Embryonic facial prominence (tissue), 1 donor: Measurements from ENCODE around the gene TARDBP.
"Not testable (repeated sequence)": the region's sequence is repeated elsewhere in the genome, so short reads cannot be mapped to it uniquely, and the experiment has no call there.

Experiments used
- DNase-seq: peaks from one replicate; pipeline ENCODE4 v3.0.0-alpha.2; 2016; ENCODE audit errors: extremely low spot score

The TARDBP gene

DNA sequence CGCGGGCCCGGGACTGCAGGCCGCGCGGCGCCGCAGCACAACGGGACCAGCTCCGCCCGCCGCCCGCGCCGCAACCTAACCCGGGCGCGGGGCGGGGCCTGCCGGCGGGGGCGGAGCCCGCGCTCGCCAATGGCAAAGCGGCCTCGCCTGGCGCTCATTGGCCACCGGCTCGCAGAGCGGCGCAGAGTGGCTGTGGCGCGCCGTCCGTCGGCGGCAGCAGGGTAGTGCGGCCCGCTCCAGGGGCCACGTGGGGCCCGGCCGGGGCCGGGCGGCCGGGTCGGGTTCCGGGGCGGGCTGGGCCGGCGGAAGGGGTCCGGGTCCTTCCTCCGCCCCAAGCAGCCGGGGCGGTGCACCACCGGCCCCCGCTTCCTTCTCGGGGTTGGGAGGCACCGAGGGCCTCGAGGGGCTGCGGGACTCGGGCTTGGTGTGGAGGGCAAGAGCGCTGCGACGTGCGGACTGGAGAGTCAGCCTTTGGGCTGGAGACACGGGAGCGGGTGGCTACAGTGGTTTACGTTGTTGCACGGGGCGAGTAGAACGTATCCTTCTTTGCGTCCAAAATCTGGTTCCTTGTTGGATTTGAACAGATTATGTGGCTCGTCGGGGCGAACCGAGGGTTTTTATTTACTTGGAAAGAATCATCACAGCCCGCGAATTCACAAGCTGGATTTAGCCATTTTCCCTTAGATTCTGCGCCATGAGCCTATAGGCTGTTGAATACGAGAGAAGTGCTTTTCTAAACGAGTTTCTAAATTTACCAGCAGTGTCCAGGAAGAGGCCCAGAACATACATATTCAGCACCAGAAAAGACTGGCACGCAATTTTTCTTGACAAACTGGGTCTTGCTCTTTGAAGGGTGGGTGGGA, 47.7 kb downstream of the TARDBP start, which contains the start of gene SRM:
TSS of gene SRM (minus strand) at position 51 of the 863 bp plus-strand sequence. CDS start 75 bp downstream, outside the sequence.
- peak; percentile 78 for DNase-seq

DNA sequence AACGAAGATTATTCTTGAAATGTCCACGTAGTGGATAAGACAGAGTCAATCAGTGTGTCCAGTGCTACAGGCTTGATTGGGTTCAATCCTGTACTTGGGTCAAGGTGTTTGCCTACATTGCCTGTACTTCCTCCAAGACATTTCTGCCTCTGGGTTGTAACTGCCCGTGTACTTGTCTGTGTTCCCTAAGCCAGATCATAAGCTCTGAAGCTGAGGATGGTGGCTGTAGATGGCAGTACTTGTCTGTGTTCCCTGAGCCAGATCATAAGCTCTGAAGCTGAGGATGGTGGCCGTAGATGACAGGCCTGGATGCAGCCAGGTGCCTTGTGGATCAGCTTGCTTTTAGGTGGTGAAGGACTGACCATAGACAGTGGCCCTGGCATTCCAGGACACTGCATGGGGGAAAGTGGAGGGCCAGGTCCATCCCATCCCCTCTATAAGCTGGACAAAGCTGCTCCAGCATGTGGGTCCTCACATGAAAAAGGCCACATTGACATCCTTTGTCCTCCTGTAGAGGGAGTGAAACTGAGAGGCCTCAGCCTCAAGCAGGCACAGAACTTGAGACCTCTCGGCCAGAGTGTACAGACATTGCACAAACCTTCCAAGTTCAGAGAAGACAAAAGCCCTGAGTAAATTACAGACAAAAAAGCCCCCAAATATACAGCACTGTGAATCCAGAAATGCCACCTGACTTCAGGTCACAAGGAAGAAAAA, 49.4 kb downstream of the TARDBP start:
- no peak for DNase-seq

DNA sequence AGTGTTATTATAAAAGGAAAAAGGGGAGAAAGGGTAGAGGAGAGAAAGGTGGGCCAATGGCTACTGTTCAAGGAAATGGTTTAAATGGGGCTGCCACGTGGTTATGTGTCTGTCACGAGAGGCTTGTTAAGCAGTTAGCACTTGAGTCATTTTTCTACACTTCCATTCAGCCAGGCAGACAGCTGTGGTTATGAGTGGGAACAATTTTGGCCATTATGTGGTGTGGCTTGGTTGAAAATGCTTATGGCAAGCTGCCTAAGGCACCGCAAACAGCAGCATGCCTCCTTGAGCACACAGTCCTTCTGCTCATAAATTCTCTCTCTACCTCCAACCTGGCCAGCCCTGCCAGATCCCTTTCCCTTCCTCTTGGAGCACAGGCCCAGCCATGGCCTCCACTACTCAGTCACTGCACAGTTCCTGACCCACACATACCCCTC, 50.5 kb downstream of the TARDBP start:
- DNase-seq, result no peak

DNA sequence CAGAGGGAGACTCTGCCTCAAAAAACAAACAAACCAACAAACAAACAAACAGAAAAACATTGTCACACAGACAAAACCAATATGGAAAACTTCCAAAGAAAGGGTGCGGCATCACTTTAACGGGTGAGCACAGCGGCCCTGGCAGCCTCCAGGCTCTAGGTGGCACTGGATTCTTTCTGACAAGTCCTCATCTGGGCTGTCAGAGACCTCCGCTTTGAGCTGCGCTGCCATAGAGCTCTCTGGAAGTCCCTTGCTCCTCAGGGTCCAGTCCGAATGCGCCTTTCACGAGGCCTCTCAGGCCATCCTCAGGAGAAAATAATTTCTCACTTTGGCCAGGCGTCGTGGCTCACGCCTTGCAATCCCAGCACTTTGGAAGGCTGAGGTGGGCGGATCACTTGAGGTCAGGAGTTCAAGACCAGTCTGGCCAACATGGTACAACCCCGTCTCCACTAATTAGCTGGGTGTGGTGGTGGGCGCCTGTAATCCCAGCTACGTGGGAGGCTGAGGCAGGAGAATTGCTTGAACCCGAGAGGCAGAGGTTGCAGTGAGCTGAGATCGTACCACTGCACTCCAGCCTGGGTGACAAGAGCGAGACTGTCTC, 51.6 kb downstream of the TARDBP start:
- not testable (repeated sequence) for DNase-seq

DNA sequence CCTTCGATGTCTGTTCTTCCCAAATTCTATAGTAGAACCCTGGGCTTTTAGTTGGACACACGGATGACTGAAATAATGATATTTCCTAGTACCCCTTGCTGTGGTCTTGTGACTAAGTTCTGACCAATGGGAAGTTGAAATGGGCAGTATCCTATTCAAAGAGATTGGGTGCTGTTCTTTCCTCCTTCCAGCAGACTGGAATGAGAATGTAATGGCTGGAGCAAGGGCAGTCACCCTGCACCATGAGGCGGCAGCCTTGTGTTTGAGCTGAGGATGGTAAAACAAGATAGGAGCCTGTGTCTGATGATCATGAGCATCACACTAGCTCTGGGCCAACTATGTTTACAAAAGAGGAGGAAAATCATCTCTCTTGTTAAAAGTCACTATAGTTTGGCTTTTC, 52.5 kb downstream of the TARDBP start:
- DNase-seq, result no peak

DNA sequence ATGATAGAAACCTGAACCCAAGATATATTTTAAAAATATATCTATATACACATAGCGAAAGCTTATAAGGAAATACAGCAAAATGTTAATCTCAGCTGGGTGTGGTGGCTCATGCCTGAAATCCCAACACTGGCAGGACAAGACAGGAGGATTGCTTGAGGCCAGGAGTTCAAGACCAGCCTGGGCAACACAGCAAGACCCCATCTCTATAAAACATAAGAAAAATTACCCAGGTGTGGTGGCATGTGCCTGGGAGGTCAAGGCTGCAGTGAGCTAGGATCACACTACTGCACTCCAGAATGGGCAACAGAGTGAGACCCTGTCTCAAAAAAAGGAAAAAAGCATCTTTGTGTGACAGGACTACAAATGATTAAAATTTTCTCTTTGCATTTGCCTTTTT, 53.3 kb downstream of the TARDBP start:
- DNase-seq, result no peak

DNA sequence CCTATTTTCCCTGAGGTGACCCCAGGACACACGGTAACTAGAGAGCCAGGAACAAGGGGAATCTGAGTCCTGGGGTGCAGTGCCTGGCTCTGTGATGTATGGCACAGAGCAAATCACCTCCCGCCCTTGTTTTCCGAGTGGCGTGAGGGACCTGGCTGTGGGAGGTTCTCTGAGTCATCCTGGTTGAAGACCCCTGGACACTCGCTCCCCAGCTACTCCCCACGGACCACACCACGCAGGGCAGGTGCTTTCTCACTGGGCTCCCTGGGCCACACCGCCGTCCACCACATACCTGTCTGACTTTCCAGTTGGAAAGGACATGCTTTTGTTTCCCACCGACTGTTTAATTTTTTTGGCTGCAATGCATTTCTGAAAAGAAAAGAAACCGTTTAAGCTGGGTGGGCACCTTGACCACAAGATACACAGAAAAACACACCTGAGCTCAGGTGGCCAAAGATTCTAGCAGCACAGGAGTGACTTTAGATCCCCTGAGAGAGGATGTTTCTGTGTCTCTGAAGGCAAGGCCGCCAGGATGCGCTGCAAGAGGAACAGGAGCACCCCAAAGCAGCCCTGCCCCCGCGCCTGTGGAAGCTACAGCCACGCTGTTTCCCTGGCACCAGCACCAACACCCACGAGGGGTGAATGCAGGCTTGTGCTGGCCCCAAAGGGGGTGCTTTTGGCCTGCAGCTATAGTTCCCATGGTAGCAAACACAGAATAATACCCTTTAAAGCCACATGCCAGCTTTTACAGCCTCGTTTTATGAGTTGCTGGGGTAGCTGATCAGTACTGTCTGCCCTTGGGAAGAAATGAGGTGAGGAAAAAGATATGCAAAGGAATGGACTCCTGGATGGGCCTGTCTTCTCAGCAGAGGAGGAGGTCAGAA, 55.5 kb downstream of the TARDBP start:
- no peak for DNase-seq

DNA sequence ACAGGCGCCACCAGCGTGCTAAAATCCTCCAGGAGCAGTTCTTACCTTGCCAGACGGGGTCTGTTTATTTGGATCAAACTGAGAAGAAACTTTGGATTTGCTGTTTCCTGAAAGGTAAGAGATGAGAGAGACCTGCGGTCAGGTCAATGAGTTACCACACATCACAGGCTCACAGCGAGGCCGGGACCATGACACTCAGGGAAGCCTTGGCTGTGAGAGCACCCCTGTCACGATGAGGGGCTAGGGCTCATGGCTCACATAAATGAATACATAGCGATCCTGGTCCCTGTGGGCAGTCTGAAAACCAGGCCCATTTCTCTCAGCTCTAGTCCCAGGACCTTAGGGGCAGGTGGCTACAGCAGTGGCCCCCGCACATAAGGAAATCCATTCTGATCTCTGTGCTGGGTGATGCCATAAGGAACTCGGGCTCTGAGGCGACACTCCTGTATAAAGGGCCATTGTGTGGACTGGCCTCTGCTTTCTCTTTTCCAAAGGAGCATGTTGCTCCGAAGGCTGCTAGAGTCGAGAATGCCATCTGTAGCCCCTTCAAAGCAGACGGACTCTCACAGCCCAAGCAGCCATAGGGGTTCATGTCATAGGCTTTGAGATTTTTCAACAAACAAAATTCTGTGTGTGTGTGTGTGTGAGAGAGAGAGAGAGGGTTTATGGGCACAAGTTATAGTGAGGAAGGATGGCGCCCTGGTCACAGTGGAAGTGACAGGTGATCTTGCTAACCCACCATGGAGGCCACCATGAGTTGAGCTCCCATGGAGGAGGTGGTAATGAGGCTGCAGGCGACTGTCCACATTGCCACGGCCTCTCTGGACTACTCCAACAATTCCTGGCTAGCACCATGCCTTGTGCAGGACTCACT, 56.4 kb downstream of the TARDBP start:
- DNase-seq, result no peak

DNA sequence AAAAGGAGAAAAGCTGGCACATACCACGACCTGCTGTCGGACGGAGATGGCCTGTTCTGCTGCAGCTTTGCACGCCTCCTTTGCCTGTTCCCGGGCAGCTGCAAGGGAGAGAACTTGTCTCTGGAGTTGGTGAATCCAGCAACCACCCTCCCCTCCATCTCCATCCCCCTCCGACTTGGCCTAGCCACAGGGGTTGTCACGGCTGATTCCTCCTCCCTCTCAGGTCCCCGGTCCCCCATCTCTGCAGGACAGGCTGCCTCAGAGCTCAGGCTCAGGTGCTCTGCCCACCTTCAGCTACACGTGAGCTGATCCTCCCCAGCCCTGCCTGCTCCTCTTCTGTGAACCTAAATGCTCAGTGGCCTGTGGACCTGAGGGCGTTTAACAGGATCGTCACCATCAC, 58.4 kb downstream of the TARDBP start:
- DNase-seq, result no peak

DNA sequence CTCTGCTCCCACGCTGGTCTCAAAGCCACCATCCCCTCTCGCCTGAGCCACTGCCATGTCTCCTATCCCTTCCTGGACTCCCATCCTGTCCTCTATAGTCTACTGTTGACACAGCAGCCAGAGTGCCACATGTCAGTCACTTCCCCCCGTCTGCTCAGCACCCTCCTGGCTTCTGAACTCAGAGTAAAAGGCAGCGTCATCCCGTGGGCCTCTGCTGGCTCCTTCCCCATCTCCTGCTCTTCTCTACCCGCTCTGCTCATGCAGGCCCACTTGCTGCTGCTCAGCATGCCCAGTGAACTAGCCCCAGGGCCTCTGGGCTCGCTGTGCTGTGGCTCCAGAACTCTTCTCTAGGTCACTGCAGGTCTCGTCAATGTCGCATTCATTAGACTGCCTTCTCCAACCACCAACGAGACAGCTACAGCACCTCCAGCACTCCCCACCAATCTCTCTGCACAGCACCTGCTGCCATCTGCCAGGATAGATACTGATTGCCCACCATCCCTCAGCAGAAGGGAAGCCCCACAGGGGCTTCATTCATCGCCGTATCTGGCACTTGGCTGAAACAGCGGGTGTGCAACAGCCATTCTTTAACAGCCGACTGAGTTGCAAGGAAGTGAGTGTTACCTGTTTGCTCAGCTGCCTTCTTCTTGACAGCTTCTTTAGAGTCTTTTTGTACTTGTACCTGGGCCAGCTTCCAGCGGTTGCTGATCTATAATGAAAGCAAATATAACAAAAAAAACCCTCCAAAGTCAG, 59.2 kb downstream of the TARDBP start:
- no peak for DNase-seq

DNA sequence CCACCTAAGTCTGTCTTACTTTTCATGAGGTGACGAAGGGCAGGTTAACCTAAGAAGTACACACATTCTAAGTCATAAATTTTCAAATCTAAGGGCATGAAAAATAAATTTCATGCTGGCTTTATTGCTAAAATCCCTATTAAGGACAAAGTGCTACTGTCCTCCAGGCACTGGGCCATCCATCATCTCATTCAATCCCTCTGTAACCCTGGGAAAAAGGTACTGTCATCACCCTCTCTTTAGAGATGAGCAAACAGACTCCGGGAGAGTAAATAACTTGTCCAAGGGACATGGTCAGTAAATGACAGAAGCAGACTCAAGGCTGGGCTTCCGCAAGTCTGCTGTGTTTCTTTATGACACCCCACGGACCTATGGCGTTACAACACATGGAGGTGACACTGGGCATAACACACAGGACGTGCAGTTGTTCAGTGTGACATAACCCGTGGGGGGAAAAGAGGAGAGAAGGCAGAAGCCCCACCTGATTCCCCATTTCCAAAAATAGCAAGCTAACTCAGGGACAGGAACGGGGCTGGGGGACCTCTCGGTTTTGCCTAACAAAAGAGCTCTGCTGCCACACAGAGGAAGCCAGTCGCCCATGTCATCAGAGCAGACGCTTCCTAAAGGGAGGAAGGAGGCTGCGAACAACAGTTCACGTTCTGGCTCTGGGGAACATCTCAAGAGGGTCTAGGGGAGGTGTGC, 59.9 kb downstream of the TARDBP start:
- no peak for DNase-seq

DNA sequence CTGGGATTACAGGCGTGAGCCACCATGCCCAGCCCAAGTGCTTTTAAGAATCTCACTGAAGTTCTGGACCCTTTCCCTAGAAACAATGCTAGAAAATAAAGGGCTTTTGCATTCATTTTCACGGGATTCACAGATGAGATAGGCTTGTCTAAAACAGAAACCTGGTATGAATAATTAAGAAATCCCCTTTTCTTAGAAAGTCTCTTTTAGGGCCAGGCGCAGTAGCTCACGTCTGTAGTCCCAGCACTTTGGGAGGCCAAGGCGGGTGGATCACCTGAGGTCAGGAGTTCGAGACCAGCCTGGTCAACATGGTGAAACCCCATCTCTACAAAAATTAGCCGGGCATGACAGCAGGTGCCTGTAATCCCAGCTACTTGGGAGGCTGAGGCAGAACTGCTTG, 60.9 kb downstream of the TARDBP start:
- DNase-seq, result not testable (repeated sequence)
